Measurements from ENCODE around the gene PXT1.
"Not testable (repeated sequence)": the region's sequence is repeated elsewhere in the genome, so short reads cannot be mapped to it uniquely, and the experiment has no call there.

Gene PXT1

DNA sequence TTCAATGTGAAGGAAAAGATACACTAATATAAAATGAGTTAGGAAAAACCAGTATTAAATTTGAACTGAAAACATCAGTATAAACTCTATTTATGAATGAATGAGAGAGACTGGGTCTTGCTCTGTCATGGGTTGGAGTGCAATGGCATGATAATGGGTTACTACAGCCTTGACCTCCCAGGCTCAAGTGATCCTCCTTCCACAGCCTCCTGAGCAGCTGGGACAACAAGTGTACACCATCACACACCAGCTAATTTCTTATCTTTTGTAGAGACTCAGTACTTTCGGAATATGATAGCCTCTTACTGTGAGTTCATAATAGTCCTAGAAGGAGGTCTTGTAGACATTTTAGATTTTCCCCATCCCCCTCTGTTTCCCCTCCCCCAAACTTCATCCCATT, 21.6 kb upstream of the PXT1 start:
- H3K4me3 ChIP-seq (replicated peaks; ENCODE audit: low read depth, low read length) = no peak overlapping the region
- TF ChIP-seq, protein P1, sequence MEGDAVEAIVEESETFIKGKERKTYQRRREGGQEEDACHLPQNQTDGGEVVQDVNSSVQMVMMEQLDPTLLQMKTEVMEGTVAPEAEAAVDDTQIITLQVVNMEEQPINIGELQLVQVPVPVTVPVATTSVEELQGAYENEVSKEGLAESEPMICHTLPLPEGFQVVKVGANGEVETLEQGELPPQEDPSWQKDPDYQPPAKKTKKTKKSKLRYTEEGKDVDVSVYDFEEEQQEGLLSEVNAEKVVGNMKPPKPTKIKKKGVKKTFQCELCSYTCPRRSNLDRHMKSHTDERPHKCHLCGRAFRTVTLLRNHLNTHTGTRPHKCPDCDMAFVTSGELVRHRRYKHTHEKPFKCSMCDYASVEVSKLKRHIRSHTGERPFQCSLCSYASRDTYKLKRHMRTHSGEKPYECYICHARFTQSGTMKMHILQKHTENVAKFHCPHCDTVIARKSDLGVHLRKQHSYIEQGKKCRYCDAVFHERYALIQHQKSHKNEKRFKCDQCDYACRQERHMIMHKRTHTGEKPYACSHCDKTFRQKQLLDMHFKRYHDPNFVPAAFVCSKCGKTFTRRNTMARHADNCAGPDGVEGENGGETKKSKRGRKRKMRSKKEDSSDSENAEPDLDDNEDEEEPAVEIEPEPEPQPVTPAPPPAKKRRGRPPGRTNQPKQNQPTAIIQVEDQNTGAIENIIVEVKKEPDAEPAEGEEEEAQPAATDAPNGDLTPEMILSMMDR (IDR thresholded peaks at IDR 0.05; ENCODE audit: low read depth, low read length, missing control alignments) = no peak
- no peak for DNase-seq (ENCODE audit: extremely low read depth, low read depth)

- no peak for DNase-seq (ENCODE audit: extremely low read depth, low read depth)
- TF ChIP-seq, protein P1 (IDR thresholded peaks at IDR 0.05; ENCODE audit: low read depth, low read length, missing control alignments) = no peak
These were observed 21.0 kb upstream of the PXT1 start for GRCh38 chr6:36463676-36464075.

GRCh38 chr6:36461646-36462045, 19.0 kb upstream of the PXT1 start:
- TF ChIP-seq, protein P1 (IDR thresholded peaks at IDR 0.05; ENCODE audit: low read depth, low read length, missing control alignments) = no peak
- DNase-seq (ENCODE audit: extremely low read depth, low read depth) = no peak
- H3K4me3 ChIP-seq (replicated peaks; ENCODE audit: low read depth, low read length) = no peak overlapping the region

More at GRCh38 chr6:36463676-36464075, 21.0 kb upstream of the PXT1 start:
- H3K4me3 ChIP-seq (replicated peaks; ENCODE audit: low read depth, low read length) = no peak overlapping the region

- H3K4me3 ChIP-seq (replicated peaks; ENCODE audit: low read depth, low read length) = no peak overlapping the region
- DNase-seq (ENCODE audit: extremely low read depth, low read depth) = no peak
- TF ChIP-seq, protein P1 (IDR thresholded peaks at IDR 0.05; ENCODE audit: low read depth, low read length, missing control alignments) = no peak
These were observed 18.3 kb upstream of the PXT1 start for GRCh38 chr6:36460916-36461315.

DNA sequence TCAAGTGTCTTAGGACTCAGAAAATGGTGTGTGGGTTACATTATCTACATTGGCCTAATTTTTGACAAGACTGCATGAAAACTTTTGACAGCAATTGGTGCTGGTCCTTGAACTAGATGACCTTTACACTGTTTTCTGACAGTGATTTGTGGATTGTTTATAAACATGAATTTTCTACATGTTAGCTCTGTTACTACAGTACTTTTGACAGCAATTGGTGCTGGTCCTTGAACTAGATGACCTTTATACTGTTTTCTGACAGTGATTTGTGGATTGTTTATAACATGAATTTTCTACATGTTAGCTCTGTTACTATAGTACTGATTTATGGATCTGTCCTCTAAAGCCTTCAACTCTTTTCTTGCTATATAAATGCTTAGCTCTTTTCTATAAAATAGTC, 16.8 kb upstream of the PXT1 start:
- no peak overlapping the region for H3K4me3 ChIP-seq (replicated peaks; ENCODE audit: low read depth, low read length)
- TF ChIP-seq, protein P1 (IDR thresholded peaks at IDR 0.05; ENCODE audit: low read depth, low read length, missing control alignments) = no peak
- DNase-seq (ENCODE audit: extremely low read depth, low read depth) = no peak

GRCh38 chr6:36455486-36456027, 12.9 kb upstream of the PXT1 start:
- no peak overlapping the region for H3K4me3 ChIP-seq (replicated peaks; ENCODE audit: low read depth, low read length)
- TF ChIP-seq, protein P1 (IDR thresholded peaks at IDR 0.05; ENCODE audit: low read depth, low read length, missing control alignments) = no peak
- no peak for DNase-seq (ENCODE audit: extremely low read depth, low read depth)

DNA sequence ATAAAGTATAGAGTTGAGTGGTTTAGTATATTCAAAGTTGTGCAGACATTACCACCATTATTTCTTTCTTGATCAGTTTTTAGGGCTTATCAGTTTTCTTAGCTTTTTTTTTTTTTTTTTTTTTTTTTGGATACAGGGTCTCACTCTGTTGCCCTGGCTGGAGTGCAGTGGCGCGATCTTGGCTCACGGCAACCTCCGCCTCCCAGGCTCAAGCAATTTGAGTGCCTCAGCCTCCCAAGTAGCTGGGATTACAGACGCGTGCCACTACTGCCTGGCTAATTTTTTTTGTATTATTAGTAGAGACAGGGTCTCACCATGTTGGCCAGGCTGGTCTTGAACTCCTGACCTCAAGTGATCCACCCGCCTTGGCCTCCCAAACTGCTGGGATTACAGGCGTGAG, 10.2 kb upstream of the PXT1 start:
- not testable (repeated sequence) for H3K4me3 ChIP-seq (replicated peaks; ENCODE audit: low read depth, low read length); DNase-seq (ENCODE audit: extremely low read depth, low read depth)

DNA sequence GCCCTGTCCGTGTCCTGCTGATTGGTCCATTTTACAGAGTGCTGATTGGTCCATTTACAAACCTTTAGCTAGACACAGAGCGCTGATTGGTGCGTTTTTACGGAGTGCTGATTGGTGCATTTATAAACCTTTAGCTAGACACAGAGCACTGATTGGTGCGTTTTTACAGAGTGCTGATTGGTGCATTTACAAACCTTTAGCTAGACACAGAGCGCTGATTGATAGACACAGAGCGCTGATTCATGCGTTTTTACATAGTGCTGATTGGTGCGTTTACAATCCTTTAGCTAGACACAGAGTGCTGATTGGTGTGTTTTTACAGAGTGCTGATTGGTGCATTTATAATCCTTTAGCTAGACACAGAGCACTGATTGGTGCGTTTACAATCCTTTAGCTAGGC, 6.5 kb upstream of the PXT1 start:
- H3K4me3 ChIP-seq (replicated peaks; ENCODE audit: low read depth, low read length); DNase-seq (ENCODE audit: extremely low read depth, low read depth): not testable (repeated sequence)
